ENCODE data around the gene CRTC1.

DNA sequence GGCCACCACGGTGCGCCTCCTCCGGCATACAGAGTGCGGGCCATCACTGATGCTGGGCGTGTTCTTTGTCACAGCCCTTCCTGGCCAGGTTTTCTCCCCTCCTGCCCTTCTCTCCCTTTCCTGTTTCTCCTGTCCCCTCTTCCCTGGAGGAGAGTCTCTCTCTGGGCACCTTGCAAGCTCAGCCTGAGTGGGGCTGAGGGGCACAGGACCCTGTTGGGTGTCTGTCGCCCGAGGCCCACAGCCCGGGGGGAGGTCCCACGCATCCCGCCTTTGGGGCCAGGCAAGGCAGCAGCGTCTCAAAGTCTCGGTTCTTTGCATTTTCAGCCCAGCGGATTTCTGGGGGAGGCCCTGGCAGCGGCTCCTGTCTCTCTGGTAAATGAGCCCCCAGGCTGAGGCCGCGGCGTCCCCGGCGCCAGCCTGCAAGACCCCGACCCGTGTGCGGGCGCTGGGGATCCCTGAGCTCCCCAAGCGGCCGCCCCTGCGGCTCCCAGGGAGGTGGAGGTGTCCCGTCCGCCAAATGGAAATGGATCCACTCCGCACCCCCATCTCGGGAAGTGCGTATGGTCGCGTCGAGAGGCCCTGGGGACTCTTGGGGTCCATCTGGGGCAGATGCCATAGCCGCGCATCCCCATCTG, 60.4 kb downstream of the CRTC1 start:
- TF ChIP-seq POLR2A (IDR thresholded peaks at IDR 0.05) (no peak), CTCF (IDR thresholded peaks at IDR 0.05) (no peak)

Data from body of pancreas (tissue), 4 donors.